ACC112 (cell line): ENCODE results near the gene DNAAF1.
A peak's percentile ranks its signal among the peaks of the same experiment; 100 is the strongest.

ENCODE experiments used
- H2AFZ ChIP-seq: fragments of 200-600 bp; sonication (generic); one replicate; pipeline ENCODE4 v1.6.0; 2017; ENCODE audit warnings: antibody characterized with exemption, low read length; ENCODE audit not compliant: unreplicated experiment
- H3K27ac ChIP-seq: fragments of 200-600 bp; sonication (generic); 2 replicates; pipeline ENCODE4 v1.5.1; 2014; ENCODE audit warnings: low read depth, mild to moderate bottlenecking, antibody characterized with exemption, low read length, moderate library complexity
- H3K27me3 ChIP-seq: fragments of 200-600 bp; sonication (generic); 2 replicates; pipeline ENCODE4 v1.6.1; 2014; ENCODE audit warnings: mild to moderate bottlenecking, antibody characterized with exemption, low read length, moderate library complexity, mixed read lengths; ENCODE audit not compliant: insufficient read depth
- H3K36me3 ChIP-seq: fragments of 200-600 bp; sonication (generic); 2 replicates; pipeline ENCODE4 v1.6.1; 2016; ENCODE audit warnings: mild to moderate bottlenecking, antibody characterized with exemption, low read length, moderate library complexity, mixed read lengths; ENCODE audit not compliant: insufficient read depth
- H3K4me1 ChIP-seq: fragments of 200-600 bp; sonication (generic); one replicate; pipeline ENCODE4 v1.6.1; 2016; ENCODE audit warnings: low read length, mixed read lengths; ENCODE audit not compliant: insufficient read depth, unreplicated experiment, control insufficient read depth
- H3K4me3 ChIP-seq: fragments of 200-600 bp; sonication (generic); 2 replicates; pipeline ENCODE4 v1.5.1; 2014; ENCODE audit warnings: mild to moderate bottlenecking, low read depth, low read length
- H3K79me2 ChIP-seq: fragments of 200-600 bp; sonication (generic); one replicate; pipeline ENCODE4 v1.6.0; 2016; ENCODE audit warnings: low read length; ENCODE audit not compliant: control insufficient read depth, unreplicated experiment, insufficient read depth

DNAAF1 gene

DNA sequence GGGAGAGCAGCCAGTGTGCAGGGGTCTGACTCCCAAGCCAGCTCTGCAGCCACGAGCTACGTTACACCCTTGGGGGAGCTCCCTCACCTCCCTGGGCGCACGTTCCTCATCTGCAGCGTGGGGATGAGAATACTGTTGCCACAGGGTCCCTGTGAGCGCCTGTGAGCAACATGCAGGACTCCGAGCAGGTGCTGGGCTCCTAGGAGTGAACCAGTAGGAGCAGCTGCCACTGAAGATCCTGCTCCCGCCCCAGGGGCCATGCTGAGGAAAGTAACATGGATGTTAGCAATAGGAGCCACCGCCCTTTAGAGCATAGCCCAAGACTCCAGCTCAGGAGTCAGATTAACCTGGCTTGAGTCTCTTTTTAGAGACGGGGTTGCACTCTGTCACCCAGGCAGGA, 15.9 kb downstream of the DNAAF1 start:
- no peak overlapping the region for H2AFZ ChIP-seq

DNA sequence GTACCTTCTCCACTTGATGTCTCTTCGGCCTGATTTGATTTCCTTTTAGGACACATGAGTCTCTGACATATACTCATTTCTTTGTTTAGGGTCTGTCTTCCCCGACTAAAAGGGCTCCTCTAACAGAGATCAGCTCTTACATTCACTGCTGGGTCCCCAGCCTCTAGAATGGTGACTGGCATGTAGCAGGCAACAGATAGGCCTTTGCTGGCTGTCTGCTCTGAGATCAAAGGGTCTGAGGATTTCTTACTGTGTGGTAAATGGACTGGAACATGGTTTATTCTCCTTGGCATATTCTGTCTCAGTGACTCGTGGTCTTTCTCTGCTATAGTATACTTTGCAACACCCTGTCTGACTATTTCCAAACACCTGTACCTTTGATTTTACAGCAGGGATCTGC, 16.7 kb downstream of the DNAAF1 start:
- H3K36me3 ChIP-seq = no peaks in the 10 kb centered on the region
- H3K27ac ChIP-seq = no peak overlapping the region
- peaks cover 62% of the 10 kb centered on the region for H3K27me3 ChIP-seq
- no peak overlapping the region for H2AFZ ChIP-seq
- no peaks in the 10 kb centered on the region for H3K79me2 ChIP-seq
- no peak overlapping the region for H3K4me3 ChIP-seq
- H3K4me1 ChIP-seq = no peaks in the 10 kb centered on the region

More for the DNA sequence above, 15.9 kb downstream of the DNAAF1 start:
- H3K4me3 ChIP-seq = no peak overlapping the region
- H3K36me3 ChIP-seq = no peaks in the 10 kb centered on the region
- no peaks in the 10 kb centered on the region for H3K79me2 ChIP-seq
- H3K4me1 ChIP-seq = no peaks in the 10 kb centered on the region
- H3K27me3 ChIP-seq = peaks cover 58% of the 10 kb centered on the region
- no peak overlapping the region for H3K27ac ChIP-seq

GRCh38 chr16:84165746-84166145, 20.6 kb downstream of the DNAAF1 start:
- H3K27me3 ChIP-seq = peaks cover 47% of the 10 kb centered on the region
- H3K36me3 ChIP-seq = no peaks in the 10 kb centered on the region

GRCh38 chr16:84166796-84167695, 21.9 kb downstream of the DNAAF1 start:
- Histone ChIP-seq H3K27ac (no peak overlapping the region), H3K4me1 (no peaks in the 10 kb centered on the region), H3K36me3 (no peaks in the 10 kb centered on the region), H3K4me3 (no peak overlapping the region), H2AFZ (no peak overlapping the region), H3K79me2 (no peaks in the 10 kb centered on the region), H3K27me3 (peaks cover 34% of the 10 kb centered on the region)

More at GRCh38 chr16:84165746-84166145, 20.6 kb downstream of the DNAAF1 start:
- no peak overlapping the region for H3K27ac ChIP-seq
- H2AFZ ChIP-seq = no peak overlapping the region
- H3K79me2 ChIP-seq = no peaks in the 10 kb centered on the region
- no peaks in the 10 kb centered on the region for H3K4me1 ChIP-seq
- H3K4me3 ChIP-seq = no peak overlapping the region

DNA sequence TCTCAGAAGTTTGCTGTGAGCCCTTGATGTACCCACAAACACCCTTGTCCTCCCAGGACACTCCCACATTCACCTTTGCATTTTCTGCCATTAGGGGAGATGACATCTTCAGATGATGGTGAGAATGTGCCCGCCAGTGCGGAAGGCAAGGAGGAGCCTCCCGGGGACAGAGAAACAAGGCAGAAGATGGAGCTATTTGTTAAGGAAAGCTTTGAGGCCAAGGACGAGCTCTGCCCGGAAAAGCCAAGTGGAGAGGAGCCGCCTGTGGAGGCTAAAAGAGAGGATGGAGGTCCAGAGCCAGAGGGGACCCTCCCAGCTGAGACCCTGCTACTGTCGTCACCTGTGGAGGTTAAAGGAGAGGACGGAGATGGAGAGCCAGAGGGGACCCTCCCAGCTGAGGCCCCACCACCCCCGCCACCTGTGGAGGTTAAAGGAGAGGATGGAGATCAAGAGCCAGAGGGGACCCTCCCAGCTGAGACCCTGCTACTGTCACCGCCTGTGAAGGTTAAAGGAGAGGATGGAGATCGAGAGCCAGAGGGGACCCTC, 24.7 kb downstream of the DNAAF1 start:
- Histone ChIP-seq H3K27ac (no peak overlapping the region), H2AFZ (no peak overlapping the region), H3K4me3 (no peak overlapping the region), H3K4me1 (no peaks in the 10 kb centered on the region), H3K27me3 (peaks cover 24% of the 10 kb centered on the region), H3K36me3 (no peaks in the 10 kb centered on the region), H3K79me2 (no peaks in the 10 kb centered on the region)

DNA sequence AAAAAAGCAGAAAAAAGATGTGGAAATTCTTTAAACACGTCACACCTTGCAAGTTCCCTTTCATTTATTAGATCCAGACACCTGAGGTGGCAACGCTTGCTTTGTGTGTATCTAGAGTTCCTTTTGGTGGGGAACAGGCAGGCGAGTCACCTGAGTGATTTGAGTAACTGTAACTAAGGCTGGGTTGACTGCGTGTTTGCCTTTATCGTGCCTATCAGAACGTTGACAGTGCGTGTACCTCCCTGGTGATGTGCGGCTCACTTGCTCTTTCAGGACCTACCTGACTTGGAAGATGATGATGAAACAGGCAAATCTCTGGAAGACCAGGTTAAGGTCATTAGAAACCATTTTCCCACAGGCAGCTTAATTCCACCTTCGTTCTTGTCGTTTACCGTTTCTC, 29.3 kb downstream of the DNAAF1 start:
- H3K4me3 ChIP-seq = no peak overlapping the region
- no peaks in the 10 kb centered on the region for H3K27me3 ChIP-seq
- no peaks in the 10 kb centered on the region for H3K36me3 ChIP-seq
- no peak overlapping the region for H3K27ac ChIP-seq
- H2AFZ ChIP-seq = no peak overlapping the region
- no peaks in the 10 kb centered on the region for H3K79me2 ChIP-seq
- H3K4me1 ChIP-seq = peaks cover 24% of the 10 kb centered on the region

GRCh38 chr16:84175350-84176081, 30.4 kb downstream of the DNAAF1 start:
- H3K4me3 ChIP-seq = no peak overlapping the region
- no peaks in the 10 kb centered on the region for H3K36me3 ChIP-seq
- H2AFZ ChIP-seq = no peak overlapping the region
- no peaks in the 10 kb centered on the region for H3K27me3 ChIP-seq
- no peak overlapping the region for H3K27ac ChIP-seq
- peaks cover 24% of the 10 kb centered on the region for H3K4me1 ChIP-seq
- no peaks in the 10 kb centered on the region for H3K79me2 ChIP-seq

- peak overlapping the region; percentile 24; the same call in 1 of the 2 replicates for H3K4me3 ChIP-seq
These were observed 31.3 kb downstream of the DNAAF1 start for GRCh38 chr16:84176192-84177053.

GRCh38 chr16:84177741-84178073, 32.6 kb downstream of the DNAAF1 start:
- H3K27me3 ChIP-seq = no peaks in the 10 kb centered on the region
- peaks cover 24% of the 10 kb centered on the region for H3K4me1 ChIP-seq

More at GRCh38 chr16:84176192-84177053, 31.3 kb downstream of the DNAAF1 start:
- no peak overlapping the region for H2AFZ ChIP-seq
- H3K27ac ChIP-seq = no peak overlapping the region
- no peaks in the 10 kb centered on the region for H3K79me2 ChIP-seq
- H3K4me1 ChIP-seq = peaks cover 24% of the 10 kb centered on the region
- H3K27me3 ChIP-seq = no peaks in the 10 kb centered on the region
- no peaks in the 10 kb centered on the region for H3K36me3 ChIP-seq

More at GRCh38 chr16:84177741-84178073, 32.6 kb downstream of the DNAAF1 start:
- Histone ChIP-seq H3K36me3 (peaks cover 7% of the 10 kb centered on the region; the same call in 1 of the 2 replicates), H2AFZ (no peak overlapping the region), H3K79me2 (no peaks in the 10 kb centered on the region), H3K4me3 (no peak overlapping the region), H3K27ac (peak overlapping the region; percentile 30; the same call in 1 of the 2 replicates)
